ENCODE results near the gene ENOX2.

ENOX2 gene

DNA sequence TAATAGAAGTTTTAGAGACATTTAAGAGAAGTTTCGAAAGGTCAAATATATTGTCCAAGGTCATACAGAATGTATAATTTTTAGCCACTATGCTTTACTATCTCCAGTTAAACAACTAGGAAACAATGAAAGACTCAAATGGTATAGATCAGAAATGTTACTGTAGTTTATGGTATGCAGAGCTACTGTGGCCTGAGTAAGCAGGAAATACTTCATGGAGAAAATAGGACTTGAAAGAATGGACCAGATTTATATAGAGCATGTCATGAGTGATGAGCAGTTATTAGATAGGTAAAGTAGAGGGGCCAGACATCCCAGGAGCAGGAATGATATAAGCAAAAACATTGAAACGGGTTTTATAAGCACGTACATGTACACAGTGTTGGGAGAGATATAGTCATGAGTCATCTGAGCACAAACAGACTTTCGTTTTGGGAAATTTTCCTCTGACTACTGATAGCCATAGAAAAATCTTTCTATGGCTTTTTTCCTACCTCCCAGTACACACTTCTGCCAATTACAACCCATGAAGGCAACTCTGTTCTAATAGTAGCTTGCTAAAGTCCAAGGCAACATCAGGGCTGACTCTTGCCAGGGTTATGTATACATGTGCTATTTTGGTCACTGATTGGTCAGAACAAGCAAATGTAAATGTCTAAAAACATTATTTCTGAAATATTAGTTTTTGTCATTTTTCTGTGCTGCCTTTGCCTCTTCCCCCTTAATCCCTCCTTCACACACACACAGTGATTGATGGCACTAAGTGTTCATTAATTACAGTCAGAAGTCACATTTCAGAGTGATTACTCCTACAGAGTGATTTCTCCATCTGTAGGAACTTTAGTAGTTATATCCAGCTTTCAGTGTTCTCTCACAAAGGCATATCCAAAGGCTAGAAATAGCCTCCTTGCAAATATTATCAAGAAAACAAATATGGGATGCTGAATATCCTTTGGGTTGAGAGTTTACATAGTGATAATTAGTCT, 198.7 kb downstream of the ENOX2 start:
- in situ Hi-C loops (cut with MboI; ENCODE audit: low sequenced_read_pairs): no loop called here

DNA sequence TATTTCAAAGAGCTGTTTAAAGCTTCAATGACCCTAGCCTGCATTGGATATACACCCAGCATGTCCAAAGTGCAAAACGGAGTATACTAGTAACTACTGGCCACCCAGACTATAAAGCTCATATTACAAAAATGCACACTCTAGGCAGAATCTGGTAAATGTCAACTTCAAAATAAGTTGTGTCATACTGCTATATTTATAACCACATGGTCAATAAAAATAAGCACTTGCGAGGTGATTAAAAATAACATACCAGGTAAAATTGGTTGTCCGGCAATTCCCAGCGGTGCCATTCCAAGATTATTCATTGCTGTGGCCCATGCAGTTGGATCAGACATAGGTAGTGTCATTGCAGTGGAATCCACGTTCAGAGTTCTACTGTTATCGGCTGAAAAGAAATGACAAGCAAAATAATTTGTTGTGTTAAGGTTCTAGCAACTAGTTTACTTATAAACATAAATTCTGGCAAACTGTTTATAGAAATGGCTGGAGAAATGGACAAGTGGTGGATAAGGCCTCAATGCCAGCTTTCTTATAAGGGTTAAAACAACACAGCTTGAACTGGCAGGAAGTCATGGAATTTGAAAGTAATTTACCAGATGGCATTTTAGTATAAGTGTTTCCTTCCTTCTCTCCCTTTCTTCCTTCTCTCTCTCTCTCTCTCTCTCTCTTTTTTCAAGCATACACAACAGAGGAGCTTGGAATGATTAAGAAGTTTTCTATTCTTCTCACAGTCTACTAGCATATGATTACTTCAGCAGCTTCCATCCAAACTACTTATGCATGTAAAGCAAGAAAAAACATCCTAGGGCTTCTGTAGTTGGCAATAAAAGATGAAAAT, 199.9 kb downstream of the ENOX2 start:
- in situ Hi-C loops (cut with MboI; ENCODE audit: low sequenced_read_pairs): no loop called here

DNA sequence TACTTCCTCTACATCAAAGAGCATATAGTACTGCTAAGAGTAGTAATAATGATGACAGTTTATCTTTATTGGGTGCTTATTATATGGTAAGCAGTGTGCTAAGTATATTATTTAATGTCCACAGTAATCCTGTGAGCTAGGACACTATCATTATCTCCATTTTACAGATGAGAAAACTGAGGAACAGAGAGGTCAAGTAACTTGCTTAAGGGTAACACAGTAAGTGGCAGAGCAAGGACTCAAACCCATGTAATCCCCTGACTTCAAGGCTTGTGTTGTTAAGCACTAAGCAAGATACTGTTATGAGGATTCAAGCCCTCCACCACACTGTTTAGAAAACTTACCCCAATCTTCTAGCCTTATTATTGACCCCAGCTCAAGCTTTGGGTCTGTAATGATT, 202.4 kb downstream of the ENOX2 start:
- in situ Hi-C loops (cut with MboI; ENCODE audit: low sequenced_read_pairs): no loop called here

DNA sequence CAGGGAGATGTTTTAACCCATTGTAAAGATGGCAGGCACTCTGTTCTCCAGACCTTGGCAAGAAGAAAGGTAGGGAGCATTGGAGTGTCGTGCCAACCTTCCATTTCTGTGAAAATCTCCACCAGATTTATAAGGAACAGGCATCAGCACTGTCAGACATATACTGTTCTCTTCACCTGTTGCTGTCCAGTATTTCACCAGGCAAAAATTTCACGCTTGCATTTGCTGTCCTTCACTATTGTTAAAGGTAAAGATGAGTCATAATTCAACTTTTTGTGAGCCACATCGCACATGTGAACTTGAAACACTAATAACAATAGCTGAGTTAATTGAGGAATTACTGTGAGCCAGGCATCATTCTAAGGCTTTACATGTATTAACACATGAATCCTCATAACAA, 203.4 kb downstream of the ENOX2 start:
- in situ Hi-C loops (cut with MboI; ENCODE audit: low sequenced_read_pairs): no loop called here

DNA sequence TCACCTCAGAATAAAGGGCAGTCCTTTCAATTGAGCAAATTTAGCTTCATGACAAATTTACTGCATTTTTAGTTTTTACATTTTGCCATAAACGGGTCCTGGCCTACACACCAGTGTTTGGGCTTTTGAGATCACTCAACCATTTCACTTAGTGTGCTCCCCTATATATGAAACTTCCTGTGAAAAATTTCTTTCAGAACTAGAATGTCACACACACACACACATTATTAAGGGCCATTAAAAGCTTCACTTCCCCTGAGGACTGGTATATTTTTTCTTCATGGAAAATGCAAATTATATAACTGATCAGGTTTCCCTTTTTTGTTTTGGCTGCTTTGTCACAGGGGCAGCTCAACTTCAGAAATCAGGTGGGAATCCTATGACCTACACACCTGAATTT, 206.5 kb downstream of the ENOX2 start:
- in situ Hi-C loops (cut with MboI; ENCODE audit: low sequenced_read_pairs): no loop called here

DNA sequence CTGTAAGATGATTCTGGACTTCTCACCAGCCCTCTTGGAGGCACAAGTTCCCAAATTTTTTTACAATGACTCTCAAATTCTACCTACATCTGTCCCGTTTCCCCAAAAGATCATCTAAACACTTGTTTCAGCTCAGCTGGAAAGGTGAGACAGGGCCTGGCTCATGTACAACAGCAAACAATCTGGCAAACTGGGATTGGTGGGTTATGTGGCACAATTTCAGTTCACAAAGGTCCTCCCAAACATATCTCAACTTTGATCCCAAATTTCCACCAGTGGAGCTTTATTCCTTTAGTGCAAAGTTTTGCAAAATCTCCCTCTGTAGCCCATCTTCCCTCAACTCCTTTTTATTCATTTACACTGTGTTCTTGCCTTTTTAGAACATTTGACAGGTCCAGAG, 207.1 kb downstream of the ENOX2 start:
- in situ Hi-C loops (cut with MboI; ENCODE audit: low sequenced_read_pairs): no loop called here

DNA sequence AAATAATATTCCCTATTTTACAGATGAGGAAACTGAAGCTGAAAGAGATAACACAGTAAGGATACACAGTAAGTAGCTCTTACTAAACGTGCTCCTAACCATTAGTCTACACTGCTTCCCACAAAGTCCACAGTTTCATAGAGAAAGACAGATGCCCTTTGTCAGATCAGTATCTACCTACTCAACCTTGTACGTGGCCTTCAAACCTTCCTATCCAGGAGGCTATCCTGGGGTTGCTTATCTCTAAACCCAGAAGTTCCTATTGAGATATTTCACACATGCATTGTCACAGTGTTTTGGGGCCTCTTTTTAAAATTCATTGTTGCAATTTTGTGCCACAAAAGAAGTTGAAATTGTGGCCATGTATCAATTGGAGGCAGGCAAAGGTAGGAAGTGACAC, 208.0 kb downstream of the ENOX2 start:
- in situ Hi-C loops (cut with MboI; ENCODE audit: low sequenced_read_pairs): no loop called here

DNA sequence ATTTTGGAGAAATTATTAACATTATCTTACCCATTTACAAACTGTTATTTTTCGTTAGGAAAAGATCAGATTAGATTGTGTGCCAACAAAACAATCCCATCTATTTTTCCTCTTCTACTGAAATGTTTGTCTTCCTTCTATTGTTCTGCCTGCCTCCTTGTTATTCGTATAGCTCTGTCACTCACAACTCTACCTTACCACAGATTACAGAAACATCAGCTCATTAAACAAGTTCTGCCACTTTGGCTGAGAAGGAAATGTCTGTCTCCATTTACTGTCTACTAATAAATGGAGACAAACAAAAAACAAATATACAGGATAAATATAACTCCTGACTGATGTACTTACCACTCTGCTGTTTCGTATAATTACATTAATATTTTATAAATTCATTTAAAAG, 211.4 kb downstream of the ENOX2 start:
- in situ Hi-C loops (cut with MboI; ENCODE audit: low sequenced_read_pairs): no loop called here

DNA sequence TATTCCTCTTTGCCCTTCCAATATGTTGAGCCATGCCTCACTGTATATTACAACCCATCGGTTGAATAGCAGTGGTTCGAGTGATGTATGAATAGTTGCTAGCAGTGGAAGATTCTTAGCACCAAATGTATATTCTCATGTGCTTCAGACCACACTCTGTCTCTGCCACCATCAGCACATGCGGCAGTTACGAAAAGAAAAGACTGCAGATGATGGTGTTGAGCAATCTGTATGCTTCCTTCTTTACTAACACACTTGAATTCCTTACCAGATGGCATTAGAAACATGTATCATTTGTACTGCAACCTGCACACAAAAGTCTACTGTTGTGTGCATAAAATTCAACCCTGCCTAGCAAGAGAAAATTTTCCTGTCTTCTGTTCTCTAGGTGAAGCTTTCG, 214.6 kb downstream of the ENOX2 start:
- in situ Hi-C loops (cut with MboI; ENCODE audit: low sequenced_read_pairs): no loop called here

DNA sequence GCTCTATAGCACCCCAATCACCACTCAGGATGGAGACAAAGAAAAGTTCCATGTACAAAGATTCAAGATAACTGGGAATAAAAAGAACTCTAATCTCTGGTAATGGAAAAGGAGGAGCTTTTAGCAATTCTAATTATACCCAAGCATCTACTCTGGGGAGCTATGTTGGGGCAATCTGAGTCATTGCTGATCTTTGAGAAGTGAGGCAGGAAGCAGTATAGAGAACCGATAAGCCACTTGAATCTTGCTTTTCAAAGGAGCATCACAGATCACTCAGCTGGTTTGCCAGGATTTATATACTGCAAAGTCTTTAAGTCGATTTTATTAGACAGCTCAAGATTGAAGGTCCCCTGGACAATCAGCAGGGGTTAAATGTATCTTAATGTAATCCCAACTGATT, 220.0 kb downstream of the ENOX2 start:
- in situ Hi-C loops (cut with MboI; ENCODE audit: low sequenced_read_pairs): no loop called here

DNA sequence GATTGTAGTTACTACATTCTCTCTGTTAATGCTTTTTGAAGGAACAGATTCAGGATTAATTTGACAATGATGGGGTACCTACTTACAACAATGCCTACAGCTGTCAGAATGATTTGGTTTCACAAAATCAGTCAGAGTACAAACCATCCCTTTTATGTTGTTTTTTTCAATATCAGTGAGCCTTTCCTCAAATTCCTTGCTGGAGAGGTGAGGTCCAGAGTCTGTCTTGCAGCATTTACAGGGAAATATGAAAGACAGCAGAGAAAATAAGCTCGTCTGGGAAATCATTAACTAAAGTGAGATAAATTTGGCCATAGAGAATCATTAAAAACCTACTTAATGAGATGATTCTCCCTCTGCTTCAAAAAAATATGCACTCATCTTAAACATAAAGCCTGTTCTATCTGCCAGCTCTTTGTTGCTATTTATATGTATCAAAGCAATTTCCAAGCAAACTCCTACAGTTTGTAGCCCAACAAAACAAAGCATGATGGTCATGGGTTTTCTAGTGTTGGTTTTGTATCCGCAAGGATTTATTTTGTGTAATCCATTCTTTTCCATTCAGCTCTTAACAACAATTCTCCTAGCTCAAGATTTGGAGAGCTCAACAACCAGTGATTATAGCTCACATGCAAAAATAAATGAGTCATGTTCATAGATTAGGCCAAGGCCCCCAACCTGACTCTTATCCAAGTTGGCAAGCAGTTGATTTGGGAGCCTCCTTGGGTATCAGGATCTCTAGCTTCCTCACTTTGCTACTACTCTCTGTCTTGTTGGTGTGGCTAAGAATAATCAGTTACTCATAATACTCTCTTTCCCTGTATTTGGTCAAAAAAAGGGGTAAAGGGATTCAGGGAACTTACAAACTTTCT, 222.6 kb downstream of the ENOX2 start:
- in situ Hi-C loops (cut with MboI; ENCODE audit: low sequenced_read_pairs): no loop called here

DNA sequence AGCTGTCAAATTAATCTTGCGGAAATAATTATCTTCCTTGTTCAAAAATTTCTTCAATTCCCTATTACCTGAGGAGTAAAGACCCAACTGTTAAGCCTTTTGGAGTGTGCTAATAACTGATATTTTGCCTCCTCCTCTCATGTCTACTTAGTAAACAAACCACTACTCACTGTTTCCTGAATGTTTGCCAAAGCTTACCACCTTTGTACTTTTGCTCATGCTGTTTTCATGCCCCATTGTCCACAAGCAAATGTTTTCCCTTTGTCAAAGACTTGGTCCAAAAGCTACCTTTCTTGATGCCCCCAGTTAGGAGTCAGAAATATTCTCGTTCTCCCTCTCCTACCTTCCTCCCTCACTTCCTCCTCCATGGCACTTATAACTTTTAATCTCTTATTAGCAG, 226.1 kb downstream of the ENOX2 start:
- in situ Hi-C loops (cut with MboI; ENCODE audit: low sequenced_read_pairs): no loop called here

DNA sequence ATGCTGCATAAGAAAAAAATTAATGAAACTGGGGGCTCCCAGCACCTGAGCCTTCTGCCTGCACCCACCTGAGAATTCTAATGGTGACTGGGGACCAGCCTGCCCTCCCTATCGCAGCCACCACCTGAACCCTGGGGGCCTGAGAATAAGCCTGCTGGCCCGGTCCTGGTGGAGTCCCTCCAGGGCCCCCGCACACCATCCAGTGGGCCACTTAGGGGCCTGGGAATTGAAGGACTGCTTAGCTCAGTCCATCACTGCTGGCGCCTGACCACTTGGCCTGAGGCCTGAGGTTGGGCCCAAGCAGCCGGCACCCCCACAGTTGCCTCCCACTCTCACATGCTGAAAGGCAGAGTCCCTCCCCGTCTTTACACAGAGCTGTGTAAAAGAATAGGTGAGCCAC, 230.8 kb downstream of the ENOX2 start:
- in situ Hi-C loops (cut with MboI; ENCODE audit: low sequenced_read_pairs): no loop called here

DNA sequence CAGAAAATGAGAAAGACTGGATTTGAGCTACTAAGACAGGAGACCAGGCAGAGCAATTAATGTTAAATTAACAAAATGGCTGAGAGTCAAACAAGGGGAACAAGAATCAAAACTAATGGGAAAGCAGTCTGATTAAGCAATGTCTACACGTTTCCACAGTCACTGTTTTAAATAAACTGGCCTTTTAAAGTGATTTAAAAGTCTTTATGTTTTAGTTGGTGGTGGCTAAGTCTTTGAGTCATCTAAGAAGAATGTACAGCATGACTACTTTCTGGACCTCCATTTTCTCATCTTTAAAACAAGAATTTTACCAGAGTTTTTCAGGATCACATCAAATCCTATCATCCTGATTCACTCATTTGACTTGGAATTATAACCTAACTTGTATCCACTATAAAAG, 233.8 kb downstream of the ENOX2 start:
- in situ Hi-C loops (cut with MboI; ENCODE audit: low sequenced_read_pairs): no loop called here

DNA sequence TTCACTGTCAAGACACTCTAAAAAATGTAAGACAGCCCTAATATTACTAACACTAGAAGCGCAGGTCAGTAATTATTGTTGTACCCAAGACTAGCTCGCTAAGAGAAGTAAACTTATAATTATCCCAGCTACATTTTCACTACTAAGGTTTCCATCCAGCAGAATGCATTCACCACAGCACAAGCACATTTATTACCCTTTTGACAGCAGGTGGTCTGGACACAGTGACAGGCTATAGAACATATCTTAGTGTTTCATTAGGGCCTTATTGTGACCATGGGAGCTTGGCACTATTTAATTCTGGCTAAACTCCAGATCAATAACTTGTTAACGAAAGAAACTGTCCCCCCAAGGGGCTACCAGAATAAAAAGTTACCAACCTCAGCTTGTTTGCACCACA, 237.7 kb downstream of the ENOX2 start:
- in situ Hi-C loops (cut with MboI; ENCODE audit: low sequenced_read_pairs): no loop called here

DNA sequence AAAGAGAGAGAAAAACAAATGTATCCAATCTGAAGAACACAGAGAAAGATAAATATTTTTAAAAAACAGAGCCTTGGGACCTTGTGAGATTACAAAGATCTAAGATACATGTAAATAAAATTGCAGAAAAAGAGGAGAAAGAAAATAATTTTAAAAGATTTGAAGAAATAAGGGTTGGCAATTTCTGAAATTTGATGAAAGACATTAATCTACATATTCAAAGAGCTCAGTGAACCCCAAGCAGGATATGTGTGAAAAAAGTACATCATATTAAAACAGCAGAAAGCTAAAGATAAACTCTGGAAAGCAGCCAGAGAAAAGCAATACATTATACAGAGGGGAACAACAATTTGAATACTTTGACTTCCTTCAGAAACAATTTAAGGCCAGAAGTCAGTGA, 244.7 kb downstream of the ENOX2 start:
- in situ Hi-C loops (cut with MboI; ENCODE audit: low sequenced_read_pairs): no loop called here

DNA sequence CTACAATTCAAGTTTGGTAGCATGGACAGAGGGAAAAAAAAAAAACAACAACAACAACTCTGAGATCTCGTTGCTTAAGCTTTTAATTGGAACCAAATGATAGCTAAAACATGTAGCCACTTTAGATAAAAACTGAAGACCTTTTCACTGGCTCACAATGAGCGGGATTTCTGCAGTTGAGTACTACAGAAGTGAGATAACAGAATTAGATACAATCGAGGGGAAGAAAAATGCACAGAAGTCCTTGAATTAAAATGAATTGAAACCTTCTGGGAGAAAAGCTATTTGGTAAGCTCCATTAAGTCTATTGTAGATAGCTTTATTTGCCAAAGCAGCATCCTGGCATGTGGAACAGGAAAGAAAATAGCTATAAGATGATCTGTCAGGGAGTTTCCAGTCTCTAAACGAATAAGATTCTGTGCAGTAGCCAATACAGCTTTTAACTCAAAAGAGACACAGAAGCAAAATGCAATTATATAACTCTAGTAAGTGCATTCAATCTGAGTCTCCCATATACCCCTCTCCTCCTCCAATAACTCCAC, 248.5 kb downstream of the ENOX2 start:
- in situ Hi-C loops (cut with MboI; ENCODE audit: low sequenced_read_pairs): no loop called here

DNA sequence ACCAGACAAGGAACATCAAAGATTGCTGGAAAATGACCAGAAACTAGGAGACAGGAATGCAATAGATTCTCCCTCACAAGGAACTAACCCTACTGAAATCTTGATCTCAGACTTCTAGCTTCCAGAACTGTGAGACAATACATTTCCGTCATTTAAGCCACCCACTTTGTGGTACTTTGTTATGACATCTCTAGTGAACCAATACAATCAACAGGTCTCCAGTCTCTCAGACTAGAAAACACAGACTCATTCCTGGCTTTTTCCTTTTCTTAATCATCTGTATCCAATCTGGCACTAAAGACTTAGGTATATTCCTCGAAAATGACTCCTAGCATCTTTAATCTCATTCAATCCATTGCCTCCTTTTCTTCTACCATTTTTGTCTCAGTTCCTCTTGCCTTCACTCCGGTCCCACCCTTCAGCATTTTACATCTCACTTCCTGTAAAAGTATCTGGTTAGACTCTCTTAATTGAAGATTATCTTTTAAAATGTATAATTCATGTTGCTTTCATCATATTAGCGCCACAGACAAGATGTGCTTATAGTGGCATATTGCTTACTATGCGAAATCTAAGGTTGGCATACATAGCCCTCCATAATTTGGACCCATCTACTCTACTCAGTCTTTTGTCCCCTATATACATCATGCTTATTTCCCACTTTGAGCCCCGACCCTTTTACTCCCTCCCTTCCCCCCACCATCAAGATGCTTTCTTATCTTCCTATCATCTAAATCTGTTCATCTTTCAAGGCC, 250.0 kb downstream of the ENOX2 start:
- in situ Hi-C loops (cut with MboI; ENCODE audit: low sequenced_read_pairs): no loop called here

DNA sequence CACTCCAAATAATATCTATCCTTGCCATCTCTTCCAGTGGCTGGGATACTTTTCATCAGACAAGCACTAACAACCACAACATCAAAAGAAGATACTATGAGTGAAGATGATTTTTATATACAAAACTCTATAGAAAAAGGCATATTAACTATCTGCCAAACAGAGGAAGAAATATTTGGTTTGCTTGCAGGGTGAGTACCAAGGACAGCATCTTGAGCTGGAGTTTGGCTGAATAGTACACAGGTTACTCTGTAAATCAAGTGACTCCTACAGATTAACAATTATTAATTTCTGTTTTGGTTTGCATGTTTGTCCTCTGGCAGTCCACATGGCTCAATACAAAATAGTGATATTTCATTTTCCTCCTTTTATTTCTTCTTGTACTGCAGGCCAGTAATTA, 253.3 kb downstream of the ENOX2 start:
- in situ Hi-C loops (cut with MboI; ENCODE audit: low sequenced_read_pairs): no loop called here

DNA sequence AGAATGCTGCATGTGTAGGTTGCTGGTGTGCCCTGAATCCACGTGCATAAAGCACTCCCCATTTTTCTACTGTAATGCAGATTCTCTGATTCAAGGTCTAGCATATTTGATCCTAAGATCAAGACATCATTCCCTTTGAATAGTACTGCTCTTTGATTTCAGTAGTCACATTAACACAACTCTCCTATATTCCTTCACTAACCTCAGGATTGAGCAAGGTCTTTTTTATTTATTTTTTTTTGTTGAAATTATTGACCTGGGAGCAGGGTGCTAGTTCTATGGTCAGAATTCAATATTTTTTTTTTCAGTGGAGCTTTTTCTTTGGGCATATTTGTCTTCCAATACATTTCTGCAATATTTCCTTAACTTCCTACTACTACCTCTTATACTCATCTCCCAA, 255.5 kb downstream of the ENOX2 start:
- in situ Hi-C loops (cut with MboI; ENCODE audit: low sequenced_read_pairs): no loop called here

Measured in HL-60/S4 treated with retinoic acid at 250 ng/mL for 4 days and 3 days (cell line).